ENCODE data around the gene CCDC149.

GRCh38 chr4:24809376-24809775 lies 103.5 kb downstream of the CCDC149 start:
- TF ChIP-seq CTCF (IDR thresholded peaks at IDR 0.05) (no peak), POLR2A (IDR thresholded peaks at IDR 0.05) (no peak)

All from vagina (tissue), 2 donors.